OCI-M1 (cell line): ENCODE results near the gene TMCO4.
"Not testable (repeated sequence)": the region's sequence is repeated elsewhere in the genome, so short reads cannot be mapped to it uniquely, and the experiment has no call there.

Experiments used
- DNase-seq: peaks from one replicate; lab custom pipeline; 2025; lab: John Stamatoyannopoulos, UW

The TMCO4 gene

GRCh38 chr1:19799230-19800075 is at the start of gene TMCO4:
Gene TMCO4 (minus strand): TSS chr1:19799916. CDS start chr1:19780758, 19,158 bp downstream.
- DNase-seq: peak; percentile 70

DNA sequence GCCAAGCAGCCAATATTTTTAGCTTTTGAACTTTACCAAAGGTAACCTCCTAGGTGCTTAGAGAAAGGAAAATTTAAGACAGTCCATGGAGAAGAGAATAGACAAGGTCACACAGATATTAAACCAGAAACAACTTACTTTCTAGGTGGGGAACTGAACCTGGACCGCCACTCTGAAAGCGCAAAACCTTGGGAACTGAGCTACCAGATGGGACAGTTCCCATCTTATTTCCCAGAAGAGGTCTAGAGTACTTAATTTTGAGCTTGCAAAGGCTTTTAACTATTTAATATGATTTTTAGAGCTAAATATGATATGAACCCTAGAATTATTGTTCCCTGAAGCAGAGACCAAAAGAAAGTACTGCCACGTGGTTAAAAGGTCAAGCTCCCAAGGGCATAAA is 49.6 kb upstream of the TMCO4 start:
- DNase-seq: not testable (repeated sequence)

DNA sequence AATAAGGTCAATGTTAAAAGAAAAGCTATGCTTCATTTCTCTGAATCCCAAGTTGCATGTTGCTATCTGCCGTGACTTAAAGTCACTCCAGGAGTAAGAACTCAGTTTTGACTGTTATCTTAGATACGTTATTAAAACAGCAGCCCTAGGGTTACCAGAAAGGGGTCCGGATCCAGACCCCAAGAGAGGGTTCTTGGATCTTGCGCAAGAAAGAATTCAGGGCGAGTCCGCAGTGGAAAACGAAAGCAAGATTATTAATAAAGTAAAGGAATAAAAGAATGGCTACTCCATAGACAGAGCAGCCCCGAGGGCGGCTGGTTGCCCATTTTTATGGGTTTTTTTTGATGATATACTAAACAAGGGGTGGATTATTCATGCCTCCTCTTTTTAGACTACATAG is 47.6 kb upstream of the TMCO4 start:
- DNase-seq: not testable (repeated sequence)

DNA sequence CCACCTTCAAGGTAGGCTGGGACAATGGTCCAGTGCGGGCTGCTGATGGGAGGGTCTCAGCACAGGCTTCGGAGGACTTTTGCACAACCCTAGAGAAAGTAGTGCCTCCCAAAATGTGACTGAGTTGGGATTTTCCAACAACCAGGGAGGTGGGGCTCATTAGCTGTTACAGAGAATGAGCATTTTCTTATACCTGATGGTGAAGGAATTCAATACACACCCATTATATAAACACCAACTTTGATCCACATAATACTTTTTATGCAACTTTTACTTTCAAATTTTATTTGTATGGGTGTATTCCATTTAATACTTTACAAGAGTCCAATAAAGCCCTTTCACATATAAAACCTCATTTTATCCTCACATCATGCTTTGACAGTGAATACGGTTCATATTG is 46.6 kb upstream of the TMCO4 start:
- no peak for DNase-seq

GRCh38 chr1:19845555-19845954 is 45.8 kb upstream of the TMCO4 start:
- no peak for DNase-seq

GRCh38 chr1:19844731-19845495 is 45.2 kb upstream of the TMCO4 start:
- DNase-seq: peak; percentile 21

- DNase-seq: no peak
Measured at GRCh38 chr1:19840228-19840627, 40.5 kb upstream of the TMCO4 start.

GRCh38 chr1:19837866-19838265 is 38.1 kb upstream of the TMCO4 start:
- no peak for DNase-seq

- DNase-seq: no peak
Measured at GRCh38 chr1:19835578-19835977, 35.9 kb upstream of the TMCO4 start.

- DNase-seq: no peak
Measured at GRCh38 chr1:19831441-19831840, 31.7 kb upstream of the TMCO4 start.

GRCh38 chr1:19828546-19828945 is 28.8 kb upstream of the TMCO4 start:
- DNase-seq: no peak

DNA sequence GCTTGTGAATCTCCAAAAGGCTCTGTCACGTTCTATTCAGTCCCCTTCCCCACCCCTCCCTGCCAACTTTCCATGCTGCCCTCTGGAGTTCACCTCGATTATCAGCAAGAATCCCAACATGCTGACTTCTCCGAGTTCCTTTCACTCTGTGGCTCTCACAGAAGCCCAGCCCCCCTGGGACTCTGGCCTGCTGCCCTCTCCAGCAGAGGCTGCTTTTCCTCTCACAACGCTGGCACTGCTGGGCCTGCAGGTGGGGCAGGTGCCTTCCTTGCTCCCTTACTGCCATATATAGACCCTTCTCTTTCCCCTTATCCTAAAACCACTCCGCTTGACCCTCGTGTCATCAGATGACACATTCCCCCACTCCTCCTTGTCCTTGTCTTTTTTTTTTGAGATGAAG is 25.6 kb upstream of the TMCO4 start:
- no peak for DNase-seq

DNA sequence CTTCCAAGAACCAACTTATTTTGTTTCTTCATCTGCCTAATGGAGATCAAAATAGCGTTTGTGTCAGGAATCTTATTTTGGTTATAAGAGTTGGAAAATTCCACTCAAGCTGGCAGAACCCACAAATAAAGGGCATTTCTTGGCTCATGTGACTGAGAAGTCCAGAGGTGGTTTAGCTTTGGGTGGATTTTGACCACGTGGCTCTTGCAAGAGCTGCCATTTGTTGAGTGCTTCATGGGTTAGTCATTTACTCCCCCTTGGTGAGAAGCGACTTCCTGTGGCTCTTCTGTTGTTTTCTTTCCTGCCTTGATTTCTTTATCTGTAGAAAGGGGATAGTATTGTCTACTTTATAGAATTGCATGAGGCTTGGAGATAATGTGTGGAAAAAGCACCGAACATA is 24.8 kb upstream of the TMCO4 start:
- DNase-seq: no peak

GRCh38 chr1:19824036-19824435 is 24.3 kb upstream of the TMCO4 start:
- DNase-seq: no peak

- no peak for DNase-seq
Measured at GRCh38 chr1:19819701-19820100, 20.0 kb upstream of the TMCO4 start.

GRCh38 chr1:19818324-19818723 is 18.6 kb upstream of the TMCO4 start:
- DNase-seq: no peak

- no peak for DNase-seq
Measured at GRCh38 chr1:19817160-19817559, 17.4 kb upstream of the TMCO4 start.

DNA sequence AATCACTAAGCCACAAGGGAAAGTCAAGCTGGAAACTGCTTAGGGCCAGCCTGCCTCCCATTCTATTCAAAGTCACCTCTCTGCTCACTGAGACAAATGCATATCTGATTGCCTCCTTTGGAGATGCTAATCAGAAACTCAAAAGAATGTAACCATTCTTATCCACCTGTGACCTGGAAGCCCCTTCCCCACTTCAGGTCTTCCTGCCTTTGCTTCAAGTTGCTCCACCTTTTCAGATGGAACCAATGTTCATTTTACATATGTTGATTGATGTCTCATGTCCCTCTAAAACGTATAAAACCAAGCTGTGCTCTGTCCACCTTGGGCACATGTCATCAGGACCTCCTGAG is 17.0 kb upstream of the TMCO4 start:
- DNase-seq: not testable (repeated sequence)

DNA sequence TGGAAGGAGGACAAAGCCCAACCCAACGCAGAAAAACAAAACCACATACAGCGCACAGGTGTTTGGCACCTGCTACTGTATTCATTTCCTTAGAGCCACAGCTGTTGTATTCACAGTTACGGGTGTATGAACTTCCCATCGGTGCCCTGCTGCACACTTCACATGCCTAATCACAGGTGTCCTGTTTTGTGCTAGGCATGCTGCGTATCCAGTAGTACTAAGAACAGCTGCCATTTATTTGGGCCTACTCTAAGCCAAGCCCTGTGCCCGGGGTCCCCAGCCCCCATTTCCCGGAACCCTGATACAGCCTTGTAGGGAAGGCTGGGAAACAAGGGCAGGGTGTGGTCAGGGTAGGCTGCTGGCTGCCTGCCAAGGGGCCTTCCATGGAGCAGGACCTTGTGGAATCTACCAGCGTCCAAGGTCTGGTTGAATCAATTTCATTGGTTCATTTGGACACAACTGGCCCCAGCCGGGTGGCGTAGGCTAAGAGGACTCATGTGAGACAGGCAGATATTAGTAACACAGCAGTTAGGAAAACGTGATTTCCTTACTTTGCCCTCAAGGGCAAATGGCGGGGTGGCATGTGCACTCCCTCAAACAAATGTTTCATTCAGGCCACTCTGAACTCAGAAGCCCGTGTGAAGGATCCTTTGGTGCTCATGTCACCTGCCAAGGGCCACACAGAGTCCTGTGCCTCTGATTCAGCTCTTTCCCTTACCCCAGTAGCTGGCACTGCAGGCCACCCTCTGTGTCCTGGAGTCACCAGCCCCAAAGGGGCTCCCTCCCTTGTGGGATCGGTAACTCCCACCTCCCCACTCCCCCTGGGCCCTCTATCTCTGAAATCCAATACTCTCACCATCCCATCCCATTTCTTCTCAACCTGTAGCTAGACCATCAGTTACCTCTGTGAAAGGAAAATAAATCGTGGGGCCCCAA is 16.4 kb upstream of the TMCO4 start:
- DNase-seq: no peak

- no peak for DNase-seq
Measured at GRCh38 chr1:19814681-19815503, 15.2 kb upstream of the TMCO4 start, which contains the start of gene RNF186. Gene RNF186 (minus strand): TSS chr1:19815283. CDS start chr1:19815101, 182 bp downstream.

- DNase-seq: no peak
Measured at GRCh38 chr1:19814244-19814661, 14.5 kb upstream of the TMCO4 start.
